LoVo (cell line): Measurements from ENCODE around the gene THBS2.

Source experiments
- DNase-seq: peaks from one replicate; pipeline ENCODE4 v3.0.0-alpha.2; 2016; ENCODE audit warnings: low spot score

The THBS2 gene

GRCh38 chr6:169249057-169249456 lies 4.6 kb downstream of the THBS2 start:
- DNase-seq = no peak

- no peak for DNase-seq
Observed at GRCh38 chr6:169248521-169248971, 5.1 kb downstream of the THBS2 start.

DNA sequence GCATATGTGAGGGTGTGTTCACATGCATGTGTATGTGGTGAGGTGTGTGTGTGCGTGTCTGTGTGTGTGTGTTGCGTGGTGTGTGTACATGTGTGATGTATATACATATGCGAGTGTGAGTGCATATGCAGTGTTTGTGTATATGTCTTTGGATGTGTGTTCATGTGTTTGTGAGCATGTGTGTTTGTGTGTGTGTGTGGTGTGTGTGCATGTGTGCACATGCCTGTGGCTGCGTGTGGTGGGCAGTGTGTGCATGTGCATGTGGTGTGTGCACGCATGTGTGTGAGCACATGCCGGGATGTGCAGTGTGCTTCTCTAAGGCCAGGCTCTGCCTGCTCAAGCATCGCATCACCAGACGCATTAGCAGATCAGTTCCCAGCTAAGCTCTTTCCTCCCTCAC lies 5.7 kb downstream of the THBS2 start:
- DNase-seq = no peak

- DNase-seq = no peak
Observed at GRCh38 chr6:169247419-169247818, 6.2 kb downstream of the THBS2 start.

GRCh38 chr6:169246445-169246844 lies 7.2 kb downstream of the THBS2 start:
- no peak for DNase-seq

- DNase-seq = no peak
Observed at GRCh38 chr6:169244684-169245383, 8.8 kb downstream of the THBS2 start.

- DNase-seq = no peak
Observed at GRCh38 chr6:169243661-169244060, 10.0 kb downstream of the THBS2 start.

- DNase-seq = no peak
Observed at GRCh38 chr6:169243186-169243585, 10.5 kb downstream of the THBS2 start.

- no peak for DNase-seq
Observed at GRCh38 chr6:169241688-169242350, 11.8 kb downstream of the THBS2 start.

DNA sequence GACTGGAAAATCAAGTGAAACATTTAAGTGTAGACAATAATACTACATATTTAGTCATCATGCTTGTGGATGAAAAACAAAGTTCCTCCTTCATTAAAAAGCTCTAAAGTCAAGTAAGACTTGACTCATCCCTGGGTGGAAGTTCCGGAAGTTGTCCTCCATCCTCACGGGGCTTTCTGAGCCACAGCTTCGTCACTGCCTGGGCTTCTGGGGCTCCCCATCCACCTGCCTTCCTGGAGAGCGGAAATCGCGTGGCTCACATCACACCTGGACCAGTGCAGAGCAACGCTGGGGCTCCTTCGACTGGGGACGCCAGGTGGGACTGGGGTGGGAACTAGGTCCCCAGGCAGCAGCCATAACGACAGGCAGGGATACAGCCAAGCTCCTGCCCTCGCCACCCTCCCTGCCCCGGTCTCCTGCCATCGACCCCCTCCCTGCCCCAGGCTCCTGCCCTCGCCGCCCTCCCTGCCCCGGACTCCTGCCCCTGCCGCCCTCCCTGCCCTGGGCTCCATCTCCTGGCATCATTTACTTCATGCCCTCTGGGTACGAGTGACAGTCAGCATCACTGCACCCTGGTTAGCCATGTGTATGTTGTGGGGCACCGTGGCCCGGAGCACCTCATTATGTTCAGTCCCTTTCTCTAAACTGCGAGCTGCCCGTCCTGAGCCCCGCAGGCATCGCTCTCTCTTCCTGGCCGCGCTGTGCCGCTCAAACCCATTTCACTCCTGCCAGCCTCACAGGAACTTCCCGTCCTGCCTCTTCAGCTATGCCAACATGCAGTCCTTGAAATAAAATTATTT lies 12.9 kb downstream of the THBS2 start:
- no peak for DNase-seq

DNA sequence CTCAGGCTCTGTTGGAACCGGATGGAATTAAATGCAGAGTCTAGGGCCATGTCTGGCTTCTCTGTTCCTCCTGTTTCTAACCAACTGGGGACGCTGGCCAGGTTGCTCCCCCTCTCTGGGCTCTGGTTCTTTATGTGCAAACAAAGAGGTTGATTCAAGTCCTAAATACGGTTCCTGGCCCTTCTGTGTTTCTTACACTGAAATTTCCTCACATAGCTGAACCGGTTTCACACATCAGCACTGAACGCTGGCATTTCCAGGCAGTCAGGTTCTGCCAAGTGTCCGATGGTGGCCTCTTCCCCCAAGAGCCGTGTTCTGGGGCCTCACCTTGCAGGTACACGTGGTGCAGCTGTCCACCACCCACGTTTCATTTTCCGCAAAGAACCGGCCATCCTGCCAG lies 13.5 kb downstream of the THBS2 start:
- DNase-seq = no peak

- DNase-seq = no peak
Observed at GRCh38 chr6:169239181-169239580, 14.5 kb downstream of the THBS2 start.

- DNase-seq = no peak
Observed at GRCh38 chr6:169238766-169239165, 14.9 kb downstream of the THBS2 start.

DNA sequence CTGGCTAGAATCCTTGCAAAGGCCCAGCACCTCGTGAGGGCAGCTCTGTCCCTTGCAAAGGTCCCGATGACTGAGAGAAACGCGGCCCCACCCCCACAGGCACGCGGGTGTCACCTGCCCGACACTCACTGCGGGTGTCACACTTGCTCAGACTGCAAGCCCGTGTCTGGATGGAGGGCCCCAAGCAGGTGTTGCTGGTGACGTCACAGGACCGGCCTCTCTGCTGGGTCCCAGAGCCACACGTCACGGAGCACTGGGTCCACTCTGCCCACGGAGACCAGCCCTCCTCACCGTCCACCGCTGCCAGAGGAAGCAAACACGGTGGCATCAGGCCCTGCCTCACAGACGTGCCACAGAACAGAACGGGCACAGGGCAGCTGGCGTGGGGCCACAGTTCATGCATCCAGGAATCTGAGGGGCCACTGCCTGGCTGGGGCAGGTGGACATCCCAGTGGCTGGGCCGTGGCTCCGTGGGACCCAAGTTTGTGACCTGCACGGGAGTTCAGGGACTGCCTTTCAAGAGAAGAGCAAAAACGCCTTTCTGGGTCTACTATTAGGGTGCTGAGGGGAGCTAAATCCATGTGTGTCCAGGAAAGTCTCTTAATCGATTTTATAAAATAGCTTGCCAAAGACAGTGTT lies 16.0 kb downstream of the THBS2 start:
- no peak for DNase-seq

DNA sequence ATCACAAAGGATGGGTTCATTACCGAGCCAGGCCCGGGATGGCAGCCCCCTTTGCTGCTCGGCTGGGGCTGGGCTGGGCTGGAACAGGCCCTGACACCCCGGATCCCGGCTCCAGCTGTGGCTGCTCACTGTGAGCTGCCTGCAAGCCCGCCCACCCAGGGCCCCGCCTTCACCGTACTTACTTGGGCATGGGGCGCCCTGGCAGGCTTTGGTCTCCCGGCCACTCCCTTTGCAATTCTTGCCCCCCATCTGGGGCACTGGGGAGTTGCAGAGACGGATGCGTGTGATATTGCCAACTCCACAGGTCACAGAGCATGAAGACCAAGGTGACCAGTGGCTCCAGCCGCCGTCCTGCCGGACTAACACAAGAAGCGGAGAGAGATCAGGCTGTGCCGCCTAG lies 16.7 kb downstream of the THBS2 start:
- no peak for DNase-seq

GRCh38 chr6:169236545-169236944 lies 17.1 kb downstream of the THBS2 start:
- DNase-seq = no peak

- DNase-seq = no peak
Observed at GRCh38 chr6:169235286-169235685, 18.4 kb downstream of the THBS2 start.

GRCh38 chr6:169234634-169235033 lies 19.0 kb downstream of the THBS2 start:
- DNase-seq = no peak

DNA sequence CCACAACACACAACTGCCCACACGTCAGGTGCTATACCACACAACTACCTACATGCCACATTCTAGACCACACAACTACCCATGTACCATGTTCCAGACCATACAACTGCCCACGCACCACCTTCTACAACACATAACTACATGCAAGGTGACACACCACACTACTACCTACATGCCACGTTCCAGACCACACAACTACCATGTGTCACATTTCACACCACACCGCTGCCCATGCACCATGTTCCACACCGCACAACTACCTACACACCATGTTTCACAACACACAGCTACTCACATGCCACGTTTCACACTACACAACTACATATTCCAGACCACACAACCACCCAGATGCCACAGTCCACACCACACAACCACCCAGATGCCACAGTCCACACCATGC lies 19.8 kb downstream of the THBS2 start:
- no peak for DNase-seq

DNA sequence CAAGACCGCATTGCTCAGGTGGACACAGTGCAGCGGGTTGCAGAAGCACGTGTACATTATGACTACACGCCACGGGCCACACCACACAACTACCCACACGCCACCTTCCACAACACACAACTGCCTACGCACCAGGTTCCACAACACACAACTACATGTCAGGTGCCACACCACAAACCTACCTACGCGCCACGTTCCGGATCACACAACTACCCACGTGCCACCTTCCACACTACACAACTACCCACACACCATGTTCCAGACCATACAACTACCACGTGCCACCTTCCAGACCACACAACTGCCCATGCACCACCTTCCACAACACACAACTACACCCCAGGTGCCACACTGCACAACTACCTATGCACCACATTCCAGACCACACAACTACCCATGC lies 20.5 kb downstream of the THBS2 start:
- no peak for DNase-seq

DNA sequence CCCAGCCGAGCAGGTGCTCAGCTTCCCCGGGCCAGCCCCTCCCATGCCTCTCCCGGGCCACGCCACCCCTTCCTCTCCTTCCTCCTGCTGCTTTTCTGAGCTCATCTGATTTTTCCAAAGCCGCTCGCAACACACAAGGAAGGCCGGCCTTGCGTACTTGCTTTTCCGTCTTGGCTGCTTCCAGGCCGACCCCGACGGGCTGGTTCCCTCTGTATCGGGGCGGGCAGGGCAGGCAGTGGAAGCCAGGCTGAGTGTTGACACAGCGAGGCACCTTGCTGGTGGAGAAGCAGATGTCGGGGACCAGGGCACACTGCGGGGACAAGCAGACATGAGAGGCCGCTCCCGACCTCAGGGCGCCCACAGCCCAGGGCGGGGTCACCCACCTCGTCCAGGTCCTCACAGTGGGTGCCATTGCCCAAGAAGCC lies 21.1 kb downstream of the THBS2 start:
- DNase-seq = no peak

DNA sequence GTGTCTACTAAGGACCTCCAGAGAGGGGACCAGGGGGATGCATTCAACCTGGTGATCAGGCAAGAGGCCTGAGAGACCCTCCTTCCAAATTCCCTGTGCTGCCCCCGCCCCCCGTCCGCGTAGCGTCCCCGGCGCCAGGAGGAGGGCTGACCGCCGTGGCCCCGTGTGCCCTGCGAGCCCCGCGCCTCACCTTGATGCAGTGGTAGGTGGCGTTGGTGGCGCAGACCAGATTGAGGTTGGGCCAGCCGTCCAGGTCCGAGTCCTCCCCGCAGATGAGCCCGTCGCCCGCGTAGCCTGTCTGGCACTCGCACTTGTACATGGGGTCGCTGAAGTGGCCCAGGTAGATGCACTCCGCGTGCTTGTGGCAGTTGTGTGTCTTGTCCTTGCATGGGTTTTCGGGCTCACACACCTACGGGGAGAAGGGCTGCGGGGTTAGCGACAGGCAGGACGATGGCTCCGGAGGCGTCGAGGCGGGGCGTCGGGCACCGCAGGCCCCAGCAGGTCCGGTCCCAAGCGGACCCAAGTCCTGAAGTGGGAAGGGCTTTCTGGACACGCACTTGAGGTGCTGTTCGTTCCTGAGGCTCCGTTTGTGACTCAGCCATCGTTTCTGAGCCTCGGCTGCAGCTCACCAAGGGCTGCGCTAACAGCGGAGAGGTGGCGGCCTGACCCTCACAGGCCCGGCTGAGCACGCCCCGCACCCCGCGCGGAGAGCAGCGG lies 21.7 kb downstream of the THBS2 start:
- no peak for DNase-seq
